Spleen (tissue), 7 donors: ENCODE results near the gene NIPBL.

ENCODE experiments used
- POLR2A ChIP-seq, 3 donors: fragments of 450-650 bp; IDR thresholded peaks; one replicate each; pipeline ENCODE4 v1.5.1; 2017; ENCODE audit warnings: antibody characterized with exemption in 3 of 3, mild to moderate bottlenecking in 1 of 3
- POLR2AphosphoS5 ChIP-seq, 3 donors: sonication (generic); formaldehyde crosslinking; IDR thresholded peaks; one replicate each; pipeline ENCODE4 v1.5.1; 2017; ENCODE audit warnings: antibody characterized with exemption in 3 of 3
- TF ChIP-seq, protein P1 (sequence below), 11 experiments: fragments of 200-600 bp in 7 of 11; fragments of 450-650 bp in 4 of 11; sonication (generic) in 4 of 11; IDR thresholded peaks in 8 of 11; conservative IDR thresholded peaks in 3 of 11; 1 replicate in 7 of 11; 2 replicates in 4 of 11; pipeline versions ENCODE4 v1.4.0 to v1.8.0; 2016 to 2021; ENCODE audit warnings: antibody characterized with exemption in 11 of 11, inconsistent platforms in 4 of 11, mild to moderate bottlenecking in 1 of 11
- donor health status: DM: no; HTN: no; CAD: no; lungs with moderate emphysema.
- donor health status: DM: no; HTN: no; CAD: no.
- donor health status: DM: no; HTN: no; CAD: no.

DNA sequence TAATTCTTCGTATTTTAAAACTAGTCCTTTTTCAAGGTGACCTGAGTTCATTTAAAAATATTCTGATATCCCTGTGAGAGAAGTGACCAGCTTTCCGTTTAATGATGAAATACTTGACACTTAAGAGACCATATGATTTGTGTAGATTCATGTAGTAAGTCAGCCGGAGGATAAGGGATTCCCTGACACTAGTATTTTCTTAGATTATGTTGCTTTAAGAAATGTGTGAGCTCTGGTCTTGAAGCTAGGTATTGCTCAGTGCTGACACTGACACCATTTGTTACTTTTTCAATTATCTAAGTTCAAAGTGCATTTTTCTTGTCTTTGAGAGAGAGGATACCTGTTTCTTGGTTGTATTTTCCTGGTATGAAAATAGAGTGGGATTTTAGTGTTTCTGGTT is 4.2 kb downstream of the NIPBL start:
- TF ChIP-seq, protein P1, sequence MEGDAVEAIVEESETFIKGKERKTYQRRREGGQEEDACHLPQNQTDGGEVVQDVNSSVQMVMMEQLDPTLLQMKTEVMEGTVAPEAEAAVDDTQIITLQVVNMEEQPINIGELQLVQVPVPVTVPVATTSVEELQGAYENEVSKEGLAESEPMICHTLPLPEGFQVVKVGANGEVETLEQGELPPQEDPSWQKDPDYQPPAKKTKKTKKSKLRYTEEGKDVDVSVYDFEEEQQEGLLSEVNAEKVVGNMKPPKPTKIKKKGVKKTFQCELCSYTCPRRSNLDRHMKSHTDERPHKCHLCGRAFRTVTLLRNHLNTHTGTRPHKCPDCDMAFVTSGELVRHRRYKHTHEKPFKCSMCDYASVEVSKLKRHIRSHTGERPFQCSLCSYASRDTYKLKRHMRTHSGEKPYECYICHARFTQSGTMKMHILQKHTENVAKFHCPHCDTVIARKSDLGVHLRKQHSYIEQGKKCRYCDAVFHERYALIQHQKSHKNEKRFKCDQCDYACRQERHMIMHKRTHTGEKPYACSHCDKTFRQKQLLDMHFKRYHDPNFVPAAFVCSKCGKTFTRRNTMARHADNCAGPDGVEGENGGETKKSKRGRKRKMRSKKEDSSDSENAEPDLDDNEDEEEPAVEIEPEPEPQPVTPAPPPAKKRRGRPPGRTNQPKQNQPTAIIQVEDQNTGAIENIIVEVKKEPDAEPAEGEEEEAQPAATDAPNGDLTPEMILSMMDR (IDR thresholded peaks at IDR 0.05 in 8 of 11, conservative IDR thresholded peaks at IDR 0.05 in 3 of 11): no peak
- TF ChIP-seq POLR2A (IDR thresholded peaks at IDR 0.05) (no peak), POLR2AphosphoS5 (IDR thresholded peaks at IDR 0.05) (no peak)
